ENCODE measurements around the gene S100A10.

The S100A10 gene

DNA sequence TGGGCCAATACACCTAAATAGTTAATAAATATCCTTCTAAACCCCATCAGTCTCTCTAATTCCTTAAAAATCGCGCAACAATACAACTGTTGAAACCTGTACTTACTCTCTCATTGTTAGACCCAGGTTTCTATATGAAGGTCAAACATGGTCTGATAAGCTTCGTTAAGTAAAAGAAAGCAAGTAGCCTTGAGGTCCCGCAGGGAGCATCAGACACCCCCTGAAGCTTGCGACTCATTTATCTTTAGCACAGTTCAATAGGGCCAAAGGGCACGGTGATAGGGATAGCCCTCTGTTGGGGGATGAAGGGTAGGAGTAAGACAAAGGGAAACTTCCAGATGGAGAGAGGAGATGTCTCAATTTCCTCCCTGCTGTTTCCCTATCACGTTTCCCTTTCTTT, 57.0 kb downstream of the S100A10 start:
- DNase-seq (ENCODE audit: low read depth, low spot score), result no peak
- Histone ChIP-seq H3K9ac (ENCODE audit: insufficient read length) (no peak overlapping the region), H3K4me3 (no peak overlapping the region), H3K9me3 (ENCODE audit: low read depth, low read length) (no peaks in the 10 kb centered on the region), H3K27ac (no peak overlapping the region), H3K36me3 (ENCODE audit: insufficient read depth, low read length) (no peaks in the 10 kb centered on the region)
- TF ChIP-seq EZH2 (IDR thresholded peaks at IDR 0.05) (no peak), POLR2AphosphoS5 (IDR thresholded peaks at IDR 0.05; ENCODE audit: borderline replicate concordance, low read depth, low read length) (no peak), FOXP2 (optimal IDR thresholded peaks at IDR 0.05; ENCODE audit: control extremely low read depth, extremely low read length, insufficient read depth) (no peak)

DNA sequence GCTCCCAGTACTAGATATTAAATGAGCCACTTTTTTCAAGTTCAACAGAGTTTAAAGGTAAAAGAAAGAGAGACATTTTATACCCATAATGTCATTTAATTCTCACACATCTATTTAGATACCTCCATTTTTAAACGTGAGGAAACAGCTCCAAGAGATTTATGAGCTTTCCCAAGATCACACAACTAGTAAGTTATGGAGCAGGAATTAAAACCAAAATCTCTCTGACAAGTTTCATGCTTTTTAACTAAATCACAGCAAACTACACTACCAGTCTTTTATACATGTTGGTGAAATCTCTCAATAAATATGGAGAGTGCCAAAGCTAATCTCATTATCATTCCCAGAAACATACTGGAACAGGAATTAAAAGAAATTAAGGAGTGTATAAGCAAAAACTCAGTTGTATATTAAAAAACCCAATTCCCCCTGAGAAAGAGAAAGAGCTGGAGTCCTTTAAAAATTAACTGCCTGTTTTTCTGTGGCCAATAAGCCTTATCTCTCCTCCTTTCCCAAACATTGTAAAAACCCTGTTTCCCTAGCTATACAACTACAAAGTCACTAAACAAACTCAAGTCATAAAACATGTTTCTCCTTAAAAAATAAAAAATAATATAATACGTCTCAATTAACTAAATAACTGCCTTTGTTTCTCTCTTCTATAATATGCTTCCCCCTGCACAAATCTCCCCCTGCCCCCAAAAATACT, 57.6 kb downstream of the S100A10 start:
- Histone ChIP-seq H3K27ac (no peak overlapping the region), H3K9me3 (ENCODE audit: low read depth, low read length) (no peaks in the 10 kb centered on the region), H3K9ac (ENCODE audit: insufficient read length) (no peak overlapping the region), H3K4me3 (no peak overlapping the region), H3K36me3 (ENCODE audit: insufficient read depth, low read length) (no peaks in the 10 kb centered on the region)
- no peak for DNase-seq (ENCODE audit: low read depth, low spot score)
- TF ChIP-seq FOXP2 (optimal IDR thresholded peaks at IDR 0.05; ENCODE audit: control extremely low read depth, extremely low read length, insufficient read depth), result no peak
- no peak for TF ChIP-seq POLR2AphosphoS5 (IDR thresholded peaks at IDR 0.05; ENCODE audit: borderline replicate concordance, low read depth, low read length)
- no peak for TF ChIP-seq EZH2 (IDR thresholded peaks at IDR 0.05)

DNA sequence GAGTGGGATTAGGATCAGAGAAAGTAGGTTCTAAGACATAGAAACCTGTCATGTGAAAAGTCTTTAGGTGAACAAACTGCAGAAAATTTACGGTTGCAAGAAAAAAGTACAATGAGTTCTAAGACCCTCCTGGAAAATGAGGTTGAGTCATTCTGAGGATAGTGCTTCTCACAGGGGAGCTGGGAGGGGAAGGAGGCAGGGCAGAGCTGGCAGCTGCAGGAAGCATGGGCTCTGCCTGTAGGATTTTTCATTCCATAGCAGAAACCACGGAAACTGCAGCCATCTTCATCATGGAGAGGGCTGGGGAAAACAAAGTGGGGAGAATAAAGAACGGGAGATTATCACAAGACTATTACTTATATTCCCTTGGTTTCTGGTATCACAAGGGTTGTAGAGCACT, 58.5 kb downstream of the S100A10 start:
- Histone ChIP-seq H3K4me3 (no peak overlapping the region), H3K9ac (ENCODE audit: insufficient read length) (no peak overlapping the region), H3K9me3 (ENCODE audit: low read depth, low read length) (no peaks in the 10 kb centered on the region), H3K27ac (no peak overlapping the region), H3K36me3 (ENCODE audit: insufficient read depth, low read length) (no peaks in the 10 kb centered on the region)
- DNase-seq (ENCODE audit: low read depth, low spot score), result no peak
- no peak for TF ChIP-seq FOXP2 (optimal IDR thresholded peaks at IDR 0.05; ENCODE audit: control extremely low read depth, extremely low read length, insufficient read depth)
- no peak for TF ChIP-seq EZH2 (IDR thresholded peaks at IDR 0.05)
- TF ChIP-seq POLR2AphosphoS5 (IDR thresholded peaks at IDR 0.05; ENCODE audit: borderline replicate concordance, low read depth, low read length), result no peak

DNA sequence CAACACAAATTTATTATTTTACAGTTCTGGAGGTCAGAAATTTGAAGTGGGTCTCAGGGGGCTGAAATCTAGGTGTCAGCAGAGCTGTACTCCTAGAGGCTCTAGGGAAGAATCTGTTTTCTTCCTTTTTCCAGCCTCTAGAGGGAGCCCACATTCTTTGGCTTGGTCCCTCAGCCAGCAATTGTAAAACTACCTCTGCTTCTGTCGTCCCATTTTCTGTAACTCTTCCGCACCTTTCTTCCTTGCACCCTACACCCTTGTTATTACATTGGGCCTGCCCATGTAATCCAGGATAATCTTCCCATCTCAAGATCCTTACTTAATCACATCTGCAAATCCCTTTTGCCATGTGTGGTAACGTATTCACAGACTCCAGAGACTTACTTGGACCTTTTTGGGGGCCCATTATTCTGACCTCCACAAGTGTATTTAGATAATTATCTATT, 59.6 kb downstream of the S100A10 start:
- Histone ChIP-seq H3K9ac (ENCODE audit: insufficient read length) (no peak overlapping the region), H3K36me3 (ENCODE audit: insufficient read depth, low read length) (no peaks in the 10 kb centered on the region), H3K4me3 (no peak overlapping the region), H3K27ac (no peak overlapping the region), H3K9me3 (ENCODE audit: low read depth, low read length) (no peaks in the 10 kb centered on the region)
- TF ChIP-seq EZH2 (IDR thresholded peaks at IDR 0.05) (no peak), POLR2AphosphoS5 (IDR thresholded peaks at IDR 0.05; ENCODE audit: borderline replicate concordance, low read depth, low read length) (no peak), FOXP2 (optimal IDR thresholded peaks at IDR 0.05; ENCODE audit: control extremely low read depth, extremely low read length, insufficient read depth) (no peak)
- peak; percentile 10 for DNase-seq (ENCODE audit: low read depth, low spot score)

All from SK-N-MC (cell line).